GM12873 (cell line): ENCODE measurements around the gene RFPL1.

ENCODE experiments used
- CTCF ChIP-seq: IDR thresholded peaks from 2 replicates; pipeline ENCODE4 v1.5.1; 2012; ENCODE audit warnings: low read depth, mild to moderate bottlenecking, moderate library complexity, low read length, control low read depth; ENCODE audit not compliant: insufficient read depth; ENCODE audit errors: missing control alignments

RFPL1 gene

GRCh38 chr22:29476116-29476515, 37.7 kb downstream of the RFPL1 start:
- no peak for TF ChIP-seq CTCF

- no peak for TF ChIP-seq CTCF
These were observed 39.4 kb downstream of the RFPL1 start for GRCh38 chr22:29477723-29478318.

GRCh38 chr22:29478326-29479276, 40.2 kb downstream of the RFPL1 start:
- no peak for TF ChIP-seq CTCF

- no peak for TF ChIP-seq CTCF
These were observed 41.3 kb downstream of the RFPL1 start, which contains the start of gene NEFH for GRCh38 chr22:29479417-29480261. NEFH (plus strand) TSS chr22:29480218; CDS start chr22:29480263, 45 bp downstream.

- no peak for TF ChIP-seq CTCF
These were observed 41.8 kb downstream of the RFPL1 start for GRCh38 chr22:29480262-29480511.

GRCh38 chr22:29480512-29481264, 42.3 kb downstream of the RFPL1 start:
- no peak for TF ChIP-seq CTCF
